PC-3 (cell line): Measurements from ENCODE around the gene MSMB. TPM values are rescaled to one million over a fixed set of nuclear protein-coding genes. Genes with fewer than 3 reads are reported as not detected.

Experiments
- ATAC-seq: fragments of 200-7000 bp; cut with Tn5 transposase; 2 replicates; pipeline ENCODE4 v1.9.1; 2020; ENCODE audit warnings: mild to moderate bottlenecking, moderate library complexity
- BruUV-seq: library from RNA; stranded (reverse); fragments of 400-500 nt; replicated peaks from 2 replicates; lab custom pipeline; 2021; lab: Mats Ljungman, UMichigan
- CTCF ChIA-PET: fragments of 300-600 bp; sonication (Branson Sonifier 250); formaldehyde crosslinking; loops from one replicate; lab custom pipeline; 2022; ENCODE audit warnings: antibody characterized with exemption; lab: Charles Lee
- POLR2A ChIA-PET: fragments of 300-600 bp; sonication (Branson Sonifier 250); formaldehyde crosslinking; loops from one replicate; lab custom pipeline; 2022; ENCODE audit warnings: antibody characterized with exemption; ENCODE audit not compliant: unreplicated experiment; lab: Charles Lee
- DNase-seq: peaks from one replicate; pipeline ENCODE4 v3.0.0-alpha.2; 2015
- H2AFZ ChIP-seq: fragments of 300-600 bp; sonication (generic); 2 replicates; pipeline ENCODE4 v1.6.0; 2016; ENCODE audit warnings: antibody characterized with exemption, low read length
- H3F3A ChIP-seq: fragments of 300-600 bp; sonication (generic); one replicate; pipeline ENCODE4 v1.6.0; 2017; ENCODE audit warnings: antibody characterized with exemption, low read length, control low read depth, mild to moderate bottlenecking; ENCODE audit not compliant: unreplicated experiment
- H3K27ac ChIP-seq: fragments of 300-600 bp; sonication (generic); 2 replicates; pipeline ENCODE4 v1.5.1; 2016; ENCODE audit warnings: mild to moderate bottlenecking, low read length
- H3K27me3 ChIP-seq: fragments of 300-600 bp; sonication (generic); 2 replicates; pipeline ENCODE4 v1.6.1; 2016; ENCODE audit warnings: low read length, mixed read lengths
- H3K36me3 ChIP-seq: fragments of 300-600 bp; sonication (generic); 2 replicates; pipeline ENCODE4 v1.6.1; 2016; ENCODE audit warnings: low read depth, mixed run types, low read length, mixed read lengths
- H3K4me1 ChIP-seq: fragments of 300-600 bp; sonication (generic); 2 replicates; pipeline ENCODE4 v1.5.1; 2016; ENCODE audit warnings: low read length; ENCODE audit not compliant: insufficient read depth
- H3K4me2 ChIP-seq: fragments of 300-600 bp; sonication (generic); 2 replicates; pipeline ENCODE4 v1.6.0; 2016; ENCODE audit warnings: low read length
- H3K4me3 ChIP-seq: fragments of 300-600 bp; sonication (generic); 2 replicates; pipeline ENCODE4 v1.5.1; 2016; ENCODE audit warnings: mild to moderate bottlenecking, low read length, mixed read lengths
- H3K79me2 ChIP-seq: fragments of 300-600 bp; sonication (generic); 2 replicates; pipeline ENCODE4 v1.6.1; 2017; ENCODE audit warnings: low read length, mixed read lengths
- H3K9ac ChIP-seq: fragments of 300-600 bp; sonication (generic); 2 replicates; pipeline ENCODE4 v1.6.0; 2016; ENCODE audit warnings: mild to moderate bottlenecking, low read length
- H3K9me2 ChIP-seq: fragments of 300-600 bp; sonication (generic); replicated peaks from 2 replicates; pipeline ENCODE4 v1.6.1; 2016; ENCODE audit warnings: mixed run types, low read length, mixed read lengths
- H3K9me3 ChIP-seq: fragments of 300-600 bp; sonication (generic); 2 replicates; pipeline ENCODE4 v1.6.1; 2016; ENCODE audit warnings: low read length, mixed read lengths
- H4K20me1 ChIP-seq: fragments of 300-600 bp; sonication (generic); 2 replicates; pipeline ENCODE4 v1.6.1; 2016; ENCODE audit warnings: low read length, mixed read lengths
- EZH2 ChIP-seq: fragments of 300-600 bp; sonication (generic); IDR thresholded peaks from one replicate; pipeline ENCODE4 v1.6.1; 2017; ENCODE audit warnings: antibody characterized with exemption, mild to moderate bottlenecking, low read length; ENCODE audit not compliant: unreplicated experiment
- EZH2phosphoT487 ChIP-seq: fragments of 300-600 bp; sonication (generic); IDR thresholded peaks from 2 replicates; pipeline ENCODE4 v1.6.1; 2018; ENCODE audit warnings: mild to moderate bottlenecking, antibody characterized with exemption, low read length, borderline replicate concordance
- intact Hi-C: fragments of 100-400 bp; cut with micrococcal nuclease; formaldehyde crosslinking; loops from 2 replicates; pipeline ENCODE4 v1.9.0; 2023
- total RNA-seq: library from RNA; depleted of rRNA; stranded (reverse); fragments of >200 nt; gene quantifications from 2 replicates; pipeline ENCODE4 v1.2.3, GENCODE V29; 2014
- TF ChIP-seq, protein P1 (sequence below): fragments of 300-600 bp; sonication (generic); conservative IDR thresholded peaks from 2 replicates; pipeline ENCODE4 v1.5.1; 2017; ENCODE audit warnings: antibody characterized with exemption, low read depth, mild to moderate bottlenecking, low read length

MSMB gene
- total RNA-seq, 1 experiment from 2014 or later, result not detected

DNA sequence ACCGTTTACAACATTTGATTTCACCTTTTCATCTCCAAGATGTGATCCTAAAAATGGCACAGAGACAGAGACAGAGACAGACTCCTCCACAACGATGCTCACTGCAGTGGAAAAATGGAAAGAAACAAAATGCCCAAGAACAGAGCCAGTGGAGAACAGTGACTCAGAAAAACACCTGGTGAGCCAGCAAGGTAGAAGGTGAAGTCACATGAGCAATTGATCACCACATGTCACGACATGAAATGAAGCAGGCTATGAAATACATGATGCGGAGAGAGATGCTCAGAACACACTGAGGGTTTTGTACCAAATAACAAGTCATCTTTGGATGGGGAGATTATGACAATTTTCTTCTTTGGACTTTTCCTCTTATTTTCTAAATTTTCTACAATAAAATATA, 3.5 kb downstream of the MSMB start:
- no peaks in the 10 kb centered on the region for H3K9me2 ChIP-seq

DNA sequence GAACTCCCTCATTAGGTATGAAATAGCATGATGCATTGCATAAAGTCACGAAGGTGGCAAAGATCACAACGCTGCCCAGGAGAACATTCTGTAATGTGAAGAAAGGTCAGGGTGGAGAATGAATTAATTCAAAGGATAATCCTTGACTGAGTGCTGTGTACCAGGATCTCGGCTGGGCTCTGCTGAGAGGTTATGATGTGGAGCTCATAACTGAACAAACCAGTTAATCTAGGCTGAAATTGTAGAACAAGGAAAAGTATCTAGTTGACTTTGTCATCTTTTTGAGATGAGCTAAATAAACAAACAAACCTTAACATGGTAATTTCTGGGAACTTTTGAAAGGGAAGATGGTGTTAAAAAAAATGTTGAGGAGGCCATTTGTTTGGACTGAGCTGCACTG, 6.1 kb downstream of the MSMB start:
- Histone ChIP-seq H3F3A (no peaks in the 10 kb centered on the region), H3K36me3 (no peaks in the 10 kb centered on the region), H3K79me2 (no peaks in the 10 kb centered on the region), H3K4me3 (no peak overlapping the region), H3K9me3 (no peaks in the 10 kb centered on the region), H3K27ac (no peak overlapping the region; the same call in 1 of the 2 replicates), H3K9me2 (no peaks in the 10 kb centered on the region), H3K4me1 (peaks cover 11% of the 10 kb centered on the region), H4K20me1 (no peaks in the 10 kb centered on the region), H3K4me2 (peak overlapping the region; percentile 51), H3K9ac (no peak overlapping the region), H2AFZ (no peak overlapping the region), H3K27me3 (no peaks in the 10 kb centered on the region)
- POLR2A ChIA-PET, result no interaction called here
- no peak for TF ChIP-seq EZH2
- TF ChIP-seq EZH2phosphoT487, result no peak
- TF ChIP-seq, protein P1, sequence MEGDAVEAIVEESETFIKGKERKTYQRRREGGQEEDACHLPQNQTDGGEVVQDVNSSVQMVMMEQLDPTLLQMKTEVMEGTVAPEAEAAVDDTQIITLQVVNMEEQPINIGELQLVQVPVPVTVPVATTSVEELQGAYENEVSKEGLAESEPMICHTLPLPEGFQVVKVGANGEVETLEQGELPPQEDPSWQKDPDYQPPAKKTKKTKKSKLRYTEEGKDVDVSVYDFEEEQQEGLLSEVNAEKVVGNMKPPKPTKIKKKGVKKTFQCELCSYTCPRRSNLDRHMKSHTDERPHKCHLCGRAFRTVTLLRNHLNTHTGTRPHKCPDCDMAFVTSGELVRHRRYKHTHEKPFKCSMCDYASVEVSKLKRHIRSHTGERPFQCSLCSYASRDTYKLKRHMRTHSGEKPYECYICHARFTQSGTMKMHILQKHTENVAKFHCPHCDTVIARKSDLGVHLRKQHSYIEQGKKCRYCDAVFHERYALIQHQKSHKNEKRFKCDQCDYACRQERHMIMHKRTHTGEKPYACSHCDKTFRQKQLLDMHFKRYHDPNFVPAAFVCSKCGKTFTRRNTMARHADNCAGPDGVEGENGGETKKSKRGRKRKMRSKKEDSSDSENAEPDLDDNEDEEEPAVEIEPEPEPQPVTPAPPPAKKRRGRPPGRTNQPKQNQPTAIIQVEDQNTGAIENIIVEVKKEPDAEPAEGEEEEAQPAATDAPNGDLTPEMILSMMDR, result no peak
- ATAC-seq (no peak; the same call in 1 of the 2 replicates), DNase-seq (peak; percentile 57)
- CTCF ChIA-PET, result no interaction called here
- intact Hi-C loops, result no loop called here
- no TSS peak for BruUV-seq

More for the DNA sequence above, 3.5 kb downstream of the MSMB start:
- H3K4me1 ChIP-seq, result peaks cover 11% of the 10 kb centered on the region
- H3K4me3 ChIP-seq, result no peak overlapping the region
- DNase-seq, result no peak
- ATAC-seq, result no peak
- H4K20me1 ChIP-seq, result no peaks in the 10 kb centered on the region
- H3F3A ChIP-seq, result no peaks in the 10 kb centered on the region
- no peak overlapping the region for H3K9ac ChIP-seq
- H3K9me3 ChIP-seq, result no peaks in the 10 kb centered on the region
- POLR2A ChIA-PET, result no interaction called here
- H3K4me2 ChIP-seq, result no peak overlapping the region
- H3K36me3 ChIP-seq, result no peaks in the 10 kb centered on the region
- no peak overlapping the region for H3K27ac ChIP-seq
- no peak overlapping the region for H2AFZ ChIP-seq
- CTCF ChIA-PET, result no interaction called here
- no peaks in the 10 kb centered on the region; the same call in 1 of the 2 replicates for H3K27me3 ChIP-seq
- intact Hi-C loops, result no loop called here
- BruUV-seq, result no TSS peak
- H3K79me2 ChIP-seq, result no peaks in the 10 kb centered on the region
- TF ChIP-seq, protein P1, result no peak
- no peak for TF ChIP-seq EZH2
- no peak for TF ChIP-seq EZH2phosphoT487

DNA sequence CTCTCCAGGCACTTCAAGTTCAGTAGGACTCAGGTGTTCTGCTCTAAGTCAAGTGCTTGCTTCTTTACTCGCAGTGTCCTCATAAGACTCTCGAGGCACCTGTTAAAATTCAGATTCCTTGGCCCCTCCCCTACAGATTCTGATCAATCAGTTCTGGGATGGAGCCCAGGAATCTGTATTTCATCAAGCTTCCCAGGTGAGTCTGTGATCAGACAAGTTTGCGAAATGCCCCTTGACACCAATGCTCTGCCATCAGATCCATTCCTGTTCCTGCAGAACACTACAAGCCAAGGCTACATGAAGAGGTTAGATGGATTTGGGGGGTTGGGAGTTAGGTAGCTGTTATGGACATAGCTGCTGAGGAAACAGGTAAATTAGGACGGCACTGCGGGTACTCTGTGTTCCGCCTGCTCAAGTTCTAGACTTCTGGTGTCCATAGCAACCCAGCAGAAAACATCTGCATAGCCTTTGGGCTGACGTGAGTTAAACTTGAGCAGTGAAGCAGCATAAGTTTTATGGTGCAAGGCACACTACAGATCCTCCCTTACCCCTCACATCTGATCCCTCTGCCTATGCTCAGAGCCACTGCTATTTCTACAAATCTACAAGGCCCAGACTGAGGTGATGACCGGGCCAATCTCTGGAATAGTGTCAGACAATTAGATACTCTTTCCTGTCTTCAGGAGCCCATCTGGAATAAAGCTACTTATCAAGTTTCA, 8.8 kb downstream of the MSMB start:
- TF ChIP-seq EZH2 (no peak), EZH2phosphoT487 (no peak)
- TF ChIP-seq, protein P1, result no peak
- Histone ChIP-seq H3K9ac (no peak overlapping the region), H3K4me1 (peaks cover 9% of the 10 kb centered on the region), H3K9me3 (no peaks in the 10 kb centered on the region), H3K36me3 (no peaks in the 10 kb centered on the region), H3K4me2 (no peak overlapping the region), H3K4me3 (no peak overlapping the region), H3K27me3 (no peaks in the 10 kb centered on the region), H3K27ac (no peak overlapping the region), H3K79me2 (no peaks in the 10 kb centered on the region), H4K20me1 (no peaks in the 10 kb centered on the region), H2AFZ (no peak overlapping the region), H3K9me2 (no peaks in the 10 kb centered on the region), H3F3A (no peaks in the 10 kb centered on the region)
- ChIA-PET POLR2A (no interaction called here), CTCF (no interaction called here)
- ATAC-seq, result no peak
- DNase-seq, result no peak
- BruUV-seq, result no TSS peak
- intact Hi-C loops, result no loop called here
